Keratinocyte (primary cell): ENCODE measurements around the gene FCER2. TPM values are rescaled to one million over a fixed set of nuclear protein-coding genes. Genes with fewer than 3 reads are reported as not detected.

ENCODE experiments used
- DNase-seq: peaks from one replicate; pipeline ENCODE4 v3.0.0-alpha.2; 2011; ENCODE audit warnings: low read depth, missing footprints, low spot score
- FAIRE-seq: peaks from 2 replicates; lab custom pipeline; 2011; peaks lifted over from hg19 to GRCh38; lab: Jason Lieb, UNC
- H2AFZ ChIP-seq: 2 replicates; pipeline ENCODE4 v1.6.0; 2012; ENCODE audit warnings: low read length, control low read depth, inconsistent platforms; ENCODE audit not compliant: control insufficient read depth
- H3K27ac ChIP-seq: 2 replicates; pipeline ENCODE4 v1.5.1; 2011; ENCODE audit warnings: low read length; ENCODE audit not compliant: control insufficient read depth, insufficient read depth
- H3K27me3 ChIP-seq: 3 replicates; pipeline ENCODE4 v1.6.0; 2011; ENCODE audit warnings: low read length; ENCODE audit not compliant: control insufficient read depth, insufficient read depth; ENCODE audit errors: extremely low read depth
- H3K36me3 ChIP-seq, 2 experiments: 2 replicates in 1 of 2; 3 replicates in 1 of 2; pipeline ENCODE4 v1.5.1; 2011; ENCODE audit warnings: low read length in 2 of 2, mild to moderate bottlenecking in 1 of 2; ENCODE audit not compliant: control insufficient read depth in 2 of 2, insufficient read depth in 2 of 2; ENCODE audit errors: extremely low read depth in 1 of 2
- H3K4me1 ChIP-seq: 3 replicates; pipeline ENCODE4 v1.5.1; 2011; ENCODE audit warnings: low read length; ENCODE audit not compliant: control insufficient read depth, insufficient read depth; ENCODE audit errors: extremely low read depth
- H3K4me2 ChIP-seq: 3 replicates; pipeline ENCODE4 v1.6.0; 2011; ENCODE audit warnings: low read depth, low read length; ENCODE audit not compliant: control insufficient read depth, insufficient read depth; ENCODE audit errors: extremely low read depth
- H3K4me3 ChIP-seq, 3 experiments: fragments of 200-600 bp in 1 of 3; sonication (generic) in 1 of 3; 2 replicates in 2 of 3; 3 replicates in 1 of 3; pipeline ENCODE4 v1.5.1; 2011 to 2016; ENCODE audit warnings: low read length in 3 of 3, mild to moderate bottlenecking in 3 of 3, control low read depth in 2 of 3, inconsistent platforms in 1 of 3, low read depth in 1 of 3, mixed read lengths in 1 of 3, mixed run types in 1 of 3, moderate library complexity in 1 of 3; ENCODE audit not compliant: control insufficient read depth in 2 of 3, insufficient read depth in 2 of 3; ENCODE audit errors: extremely low read depth in 1 of 3
- H3K79me2 ChIP-seq: 2 replicates; pipeline ENCODE4 v1.6.0; 2012; ENCODE audit warnings: low read length; ENCODE audit not compliant: control insufficient read depth, insufficient read depth
- H3K9ac ChIP-seq: 3 replicates; pipeline ENCODE4 v1.6.0; 2011; ENCODE audit warnings: low read length; ENCODE audit not compliant: control insufficient read depth, insufficient read depth; ENCODE audit errors: extremely low read depth
- H3K9me1 ChIP-seq: 3 replicates; pipeline ENCODE4 v1.6.0; 2011; ENCODE audit warnings: low read length; ENCODE audit not compliant: control insufficient read depth, insufficient read depth; ENCODE audit errors: extremely low read depth
- H3K9me3 ChIP-seq: 2 replicates; pipeline ENCODE4 v1.5.1; 2012; ENCODE audit warnings: low read depth, low read length; ENCODE audit not compliant: control insufficient read depth
- H4K20me1 ChIP-seq: 3 replicates; pipeline ENCODE4 v1.6.0; 2011; ENCODE audit warnings: low read length; ENCODE audit not compliant: control insufficient read depth, insufficient read depth; ENCODE audit errors: extremely low read depth
- EZH2 ChIP-seq: IDR thresholded peaks from one replicate; pipeline ENCODE4 v1.6.1; 2012; ENCODE audit warnings: inconsistent platforms, mild to moderate bottlenecking, low read length, moderate library complexity
- dilution Hi-C: fragments of 300-500 bp; cut with MboI; formaldehyde crosslinking; loops from one replicate; pipeline ENCODE4 v1.7.0; 2020; ENCODE audit warnings: low sequenced_read_pairs; ENCODE audit not compliant: extremely low pct_ligation_motif_present
- polyA plus RNA-seq, 5 experiments: library from polyadenylated mRNA; depleted of rRNA in 3 of 5; stranded (reverse) in 3 of 5; stranded (forward) in 1 of 5; unstranded in 1 of 5; fragments of >200 nt; gene quantifications; 1 replicate in 1 of 5; 2 replicates in 3 of 5; 3 replicates in 1 of 5; pipeline versions ENCODE4 v1.2.1 to v1.2.3, GENCODE V29; 2011 to 2012; ENCODE audit warnings: missing spikeins in 2 of 5, low read depth in 1 of 5, low replicate concordance in 1 of 5
- TF ChIP-seq, protein P1 (sequence below), 3 experiments: IDR thresholded peaks in 1 of 3; conservative IDR thresholded peaks in 1 of 3; optimal IDR thresholded peaks in 1 of 3; 2 replicates in 2 of 3; 3 replicates in 1 of 3; pipeline versions ENCODE3 to v1.5.1; 2011; ENCODE audit warnings: low read length in 3 of 3, mild to moderate bottlenecking in 3 of 3, moderate library complexity in 2 of 3, control low read depth in 1 of 3, inconsistent platforms in 1 of 3; ENCODE audit not compliant: insufficient read depth in 2 of 3; ENCODE audit errors: extremely low read depth in 1 of 3

FCER2 gene
- polyA plus RNA-seq, 1 donor (not counting 4 experiments of a cell fraction or from before 2014, with no cell fraction given) = not detected

DNA sequence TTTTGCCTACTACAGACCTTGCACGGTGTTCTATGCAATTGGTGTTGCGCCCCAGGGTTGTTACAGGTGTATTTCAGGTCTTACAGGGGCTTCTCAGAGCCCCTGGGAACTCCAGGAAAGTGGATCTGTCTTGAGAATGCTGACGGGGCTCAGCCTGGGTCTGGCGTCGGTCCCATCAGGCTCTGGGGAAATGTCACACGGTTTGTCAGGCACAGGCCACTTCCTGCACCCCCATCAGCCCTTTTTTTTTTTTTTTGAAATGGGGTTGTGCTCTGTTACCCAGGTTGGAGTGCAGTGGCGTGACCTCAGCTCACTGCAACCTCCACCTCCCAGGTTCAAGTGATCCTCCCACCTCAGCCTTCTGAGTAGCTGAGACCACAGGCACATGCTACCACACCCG, 16.7 kb upstream of the FCER2 start:
- Histone ChIP-seq H3K27ac (no peak overlapping the region), H3K4me1 (no peaks in the 10 kb centered on the region), H3K9me1 (no peaks in the 10 kb centered on the region), H3K4me2 (no peak overlapping the region), H2AFZ (no peak overlapping the region), H3K9ac (no peak overlapping the region), H3K79me2 (no peaks in the 10 kb centered on the region), H3K36me3 (no peaks in the 10 kb centered on the region), H4K20me1 (no peaks in the 10 kb centered on the region), H3K27me3 (no peaks in the 10 kb centered on the region), H3K9me3 (no peaks in the 10 kb centered on the region), H3K4me3 (no peak overlapping the region)
- FAIRE-seq = no peak
- TF ChIP-seq, protein P1, sequence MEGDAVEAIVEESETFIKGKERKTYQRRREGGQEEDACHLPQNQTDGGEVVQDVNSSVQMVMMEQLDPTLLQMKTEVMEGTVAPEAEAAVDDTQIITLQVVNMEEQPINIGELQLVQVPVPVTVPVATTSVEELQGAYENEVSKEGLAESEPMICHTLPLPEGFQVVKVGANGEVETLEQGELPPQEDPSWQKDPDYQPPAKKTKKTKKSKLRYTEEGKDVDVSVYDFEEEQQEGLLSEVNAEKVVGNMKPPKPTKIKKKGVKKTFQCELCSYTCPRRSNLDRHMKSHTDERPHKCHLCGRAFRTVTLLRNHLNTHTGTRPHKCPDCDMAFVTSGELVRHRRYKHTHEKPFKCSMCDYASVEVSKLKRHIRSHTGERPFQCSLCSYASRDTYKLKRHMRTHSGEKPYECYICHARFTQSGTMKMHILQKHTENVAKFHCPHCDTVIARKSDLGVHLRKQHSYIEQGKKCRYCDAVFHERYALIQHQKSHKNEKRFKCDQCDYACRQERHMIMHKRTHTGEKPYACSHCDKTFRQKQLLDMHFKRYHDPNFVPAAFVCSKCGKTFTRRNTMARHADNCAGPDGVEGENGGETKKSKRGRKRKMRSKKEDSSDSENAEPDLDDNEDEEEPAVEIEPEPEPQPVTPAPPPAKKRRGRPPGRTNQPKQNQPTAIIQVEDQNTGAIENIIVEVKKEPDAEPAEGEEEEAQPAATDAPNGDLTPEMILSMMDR (optimal IDR thresholded peaks at IDR 0.05 in 1 of 3, IDR thresholded peaks at IDR 0.05 in 1 of 3, conservative IDR thresholded peaks at IDR 0.05 in 1 of 3; ENCODE audit: extremely low read depth in 1 of 3, insufficient read depth in 2 of 3, low read length in 3 of 3) = no peak
- no peak for TF ChIP-seq EZH2
- no peak for DNase-seq
- dilution Hi-C loops = no loop called here

- no peaks in the 10 kb centered on the region for H3K9me1 ChIP-seq
- dilution Hi-C loops = no loop called here
- H3K4me1 ChIP-seq = no peaks in the 10 kb centered on the region
- H3K36me3 ChIP-seq = no peaks in the 10 kb centered on the region
- DNase-seq = no peak
- no peaks in the 10 kb centered on the region for H3K27me3 ChIP-seq
- no peak for FAIRE-seq
- H3K27ac ChIP-seq = no peak overlapping the region
- no peaks in the 10 kb centered on the region for H4K20me1 ChIP-seq
- H3K9me3 ChIP-seq = no peaks in the 10 kb centered on the region
- H3K4me3 ChIP-seq = no peak overlapping the region
- no peak for TF ChIP-seq EZH2
- TF ChIP-seq, protein P1 (optimal IDR thresholded peaks at IDR 0.05 in 1 of 3, IDR thresholded peaks at IDR 0.05 in 1 of 3, conservative IDR thresholded peaks at IDR 0.05 in 1 of 3; ENCODE audit: extremely low read depth in 1 of 3, insufficient read depth in 2 of 3, low read length in 3 of 3) = no peak
- no peak overlapping the region for H3K4me2 ChIP-seq
- no peaks in the 10 kb centered on the region for H3K79me2 ChIP-seq
- H2AFZ ChIP-seq = no peak overlapping the region
- H3K9ac ChIP-seq = no peak overlapping the region
Observed at GRCh38 chr19:7716762-7717161, 14.8 kb upstream of the FCER2 start.
